ENCODE measurements around the gene ALLC. TPM values are rescaled to one million over a fixed set of nuclear protein-coding genes. Genes with fewer than 3 reads are reported as not detected.

Gene ALLC
- total and polyA plus RNA-seq, 9 of the 15 experiments (the other 6 are each of a cell fraction or from before 2014, with no cell fraction given), result not detected

DNA sequence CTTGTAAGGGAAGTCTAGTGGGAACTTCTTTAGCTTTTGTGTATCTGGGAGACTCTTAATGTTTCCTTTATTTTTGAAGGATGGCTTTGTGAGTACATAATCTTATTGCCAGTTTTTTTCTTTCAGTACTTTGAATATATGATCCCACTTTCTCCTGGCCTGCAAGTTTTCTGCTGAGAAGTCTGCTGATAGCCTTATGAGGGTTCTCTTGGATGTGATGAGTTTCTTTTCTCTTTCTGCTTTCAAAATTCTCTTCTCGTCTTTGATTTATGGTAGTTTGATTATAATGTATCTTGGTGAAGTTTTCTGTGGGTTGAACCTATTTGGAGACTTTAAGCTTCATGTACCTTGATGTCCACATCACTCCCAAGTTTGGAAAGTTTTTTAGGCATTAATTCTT, 35.0 kb upstream of the ALLC start:
- Histone ChIP-seq H3K36me3 (ENCODE audit: control insufficient read depth, insufficient read depth, low read length) (no peaks in the 10 kb centered on the region), H3K79me2 (ENCODE audit: control insufficient read depth, insufficient read depth, low read length) (no peaks in the 10 kb centered on the region), H3K4me1 (replicated peaks in 1 of 2; ENCODE audit: control insufficient read depth in 2 of 2, insufficient read depth in 2 of 2, low read length in 2 of 2) (peaks cover 0 to 6% of the 10 kb centered on the region in 2 experiments; a peak in 1 of 5 replicates), H4K20me1 (replicated peaks; ENCODE audit: control insufficient read depth, insufficient read depth, low read length) (no peaks in the 10 kb centered on the region), H2AFZ (ENCODE audit: low read depth, low read length) (no peak overlapping the region), H3K4me3 (no peak overlapping the region), H3K4me2 (ENCODE audit: insufficient read depth, low read length) (no peak overlapping the region), H3K9me1 (ENCODE audit: control insufficient read depth, insufficient read depth, low read length) (no peaks in the 10 kb centered on the region), H3K9me3 (replicated peaks; ENCODE audit: control insufficient read depth, insufficient read depth, low read depth, low read length) (no peaks in the 10 kb centered on the region), H3K9ac (ENCODE audit: insufficient read depth in 1 of 2, low read depth in 2 of 2, low read length in 2 of 2) (no peak overlapping the region), H3K27me3 (ENCODE audit: control insufficient read depth in 2 of 2, insufficient read depth in 2 of 2, low read length in 2 of 2) (peaks cover 0 to 5% of the 10 kb centered on the region in 2 experiments; a peak in 2 of 5 replicates), H3K27ac (ENCODE audit: extremely low read depth, low read depth, low read length) (no peak overlapping the region)
- DNase-seq (ENCODE audit: extremely low read depth in 1 of 4, low spot score in 3 of 4), result no peak
- FAIRE-seq, result no peak
- intact Hi-C loops (cut with micrococcal nuclease), result no loop called here
- CTCF ChIA-PET (ENCODE audit: low intra/inter-chr PET ratio), result no interaction called here
- no peak for ATAC-seq
- no TSS peak for BruUV-seq (replicated peaks)
- POLR2A ChIA-PET, result interaction anchor here (0.6 kb wide), 1 partner anchor 38 kb away, joined by 3 read pairs; no protein-coding TSS in a partner anchor
- 20% methylated on average over 1 of the region's 1 CpG for WGBS (ENCODE audit: insufficient coverage, low coverage, missing lambda C conversion rate)
- in situ Hi-C loops (cut with MboI), result no loop called here
- TF ChIP-seq RBM25 (IDR thresholded peaks at IDR 0.05; ENCODE audit: low read depth, low read length, severe bottlenecking) (no peak), MEF2A (IDR thresholded peaks at IDR 0.05; ENCODE audit: control insufficient read depth, low read depth, low read length) (no peak), ILK (tag; IDR thresholded peaks at IDR 0.05; ENCODE audit: borderline replicate concordance, low read depth) (no peak), IFI16 (CRISPR knock-in tag; IDR thresholded peaks at IDR 0.05) (no peak), AFF1 (IDR thresholded peaks at IDR 0.05; ENCODE audit: low read depth in 1 of 2, partially characterized antibody in 2 of 2) (no peak), RBM17 (IDR thresholded peaks at IDR 0.05; ENCODE audit: borderline replicate concordance, low read depth, low read length) (no peak), SMARCC2 (IDR thresholded peaks at IDR 0.05; ENCODE audit: low read depth) (no peak), KAT2B (IDR thresholded peaks at IDR 0.05; ENCODE audit: low read depth, low read length) (no peak)
- TF ChIP-seq, protein P1, sequence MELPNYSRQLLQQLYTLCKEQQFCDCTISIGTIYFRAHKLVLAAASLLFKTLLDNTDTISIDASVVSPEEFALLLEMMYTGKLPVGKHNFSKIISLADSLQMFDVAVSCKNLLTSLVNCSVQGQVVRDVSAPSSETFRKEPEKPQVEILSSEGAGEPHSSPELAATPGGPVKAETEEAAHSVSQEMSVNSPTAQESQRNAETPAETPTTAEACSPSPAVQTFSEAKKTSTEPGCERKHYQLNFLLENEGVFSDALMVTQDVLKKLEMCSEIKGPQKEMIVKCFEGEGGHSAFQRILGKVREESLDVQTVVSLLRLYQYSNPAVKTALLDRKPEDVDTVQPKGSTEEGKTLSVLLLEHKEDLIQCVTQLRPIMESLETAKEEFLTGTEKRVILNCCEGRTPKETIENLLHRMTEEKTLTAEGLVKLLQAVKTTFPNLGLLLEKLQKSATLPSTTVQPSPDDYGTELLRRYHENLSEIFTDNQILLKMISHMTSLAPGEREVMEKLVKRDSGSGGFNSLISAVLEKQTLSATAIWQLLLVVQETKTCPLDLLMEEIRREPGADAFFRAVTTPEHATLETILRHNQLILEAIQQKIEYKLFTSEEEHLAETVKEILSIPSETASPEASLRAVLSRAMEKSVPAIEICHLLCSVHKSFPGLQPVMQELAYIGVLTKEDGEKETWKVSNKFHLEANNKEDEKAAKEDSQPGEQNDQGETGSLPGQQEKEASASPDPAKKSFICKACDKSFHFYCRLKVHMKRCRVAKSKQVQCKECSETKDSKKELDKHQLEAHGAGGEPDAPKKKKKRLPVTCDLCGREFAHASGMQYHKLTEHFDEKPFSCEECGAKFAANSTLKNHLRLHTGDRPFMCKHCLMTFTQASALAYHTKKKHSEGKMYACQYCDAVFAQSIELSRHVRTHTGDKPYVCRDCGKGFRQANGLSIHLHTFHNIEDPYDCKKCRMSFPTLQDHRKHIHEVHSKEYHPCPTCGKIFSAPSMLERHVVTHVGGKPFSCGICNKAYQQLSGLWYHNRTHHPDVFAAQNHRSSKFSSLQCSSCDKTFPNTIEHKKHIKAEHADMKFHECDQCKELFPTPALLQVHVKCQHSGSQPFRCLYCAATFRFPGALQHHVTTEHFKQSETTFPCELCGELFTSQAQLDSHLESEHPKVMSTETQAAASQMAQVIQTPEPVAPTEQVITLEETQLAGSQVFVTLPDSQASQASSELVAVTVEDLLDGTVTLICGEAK (IDR thresholded peaks at IDR 0.05), result no peak
- TF ChIP-seq, protein P1 (CRISPR knock-in tag; IDR thresholded peaks at IDR 0.05), result no peak

Data from K562 (cell line).